Measurements from ENCODE around the gene TMEM234. TPM values are rescaled to one million over a fixed set of nuclear protein-coding genes. Genes with fewer than 3 reads are reported as not detected.

The TMEM234 gene
- total and polyA plus RNA-seq, 2 of the 13 experiments (the other 11 are each of a cell fraction or from before 2014, with no cell fraction given), result 6.1 to 9.0 TPM

DNA sequence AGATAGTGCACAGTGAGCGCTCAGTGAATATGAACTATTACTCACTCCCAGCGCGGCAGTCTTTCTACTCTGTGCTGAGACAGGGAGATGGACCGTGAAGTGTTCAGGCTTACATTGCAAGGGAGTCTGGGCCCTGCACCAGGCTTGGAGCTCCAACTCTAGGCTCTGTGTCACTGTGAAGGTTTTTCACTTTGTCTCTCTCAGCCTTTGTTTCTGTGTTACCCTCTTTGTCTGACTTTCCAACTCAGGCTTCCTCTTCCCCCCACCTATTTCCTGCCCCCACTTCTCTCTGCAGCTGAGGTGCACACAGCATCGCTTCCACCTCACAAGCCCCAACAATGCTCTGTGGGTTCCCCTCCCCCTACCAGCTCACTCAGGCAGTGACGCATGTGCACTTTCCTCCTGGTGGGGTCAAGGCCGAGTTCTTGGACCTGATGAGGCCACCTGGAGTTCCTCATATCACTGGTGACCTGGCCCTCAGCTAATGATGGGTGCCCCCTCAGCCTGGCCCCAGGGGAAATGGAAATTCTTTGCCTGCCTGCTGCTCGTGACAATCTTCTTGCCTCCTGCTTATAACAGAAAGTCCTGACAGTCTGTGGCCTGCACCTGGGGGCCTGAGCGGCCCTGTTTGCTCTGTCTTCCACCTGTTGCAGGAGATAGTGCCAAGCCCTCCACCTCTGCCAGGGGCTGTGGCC lies 27.8 kb upstream of the TMEM234 start (continued):
- TF ChIP-seq, protein P1, sequence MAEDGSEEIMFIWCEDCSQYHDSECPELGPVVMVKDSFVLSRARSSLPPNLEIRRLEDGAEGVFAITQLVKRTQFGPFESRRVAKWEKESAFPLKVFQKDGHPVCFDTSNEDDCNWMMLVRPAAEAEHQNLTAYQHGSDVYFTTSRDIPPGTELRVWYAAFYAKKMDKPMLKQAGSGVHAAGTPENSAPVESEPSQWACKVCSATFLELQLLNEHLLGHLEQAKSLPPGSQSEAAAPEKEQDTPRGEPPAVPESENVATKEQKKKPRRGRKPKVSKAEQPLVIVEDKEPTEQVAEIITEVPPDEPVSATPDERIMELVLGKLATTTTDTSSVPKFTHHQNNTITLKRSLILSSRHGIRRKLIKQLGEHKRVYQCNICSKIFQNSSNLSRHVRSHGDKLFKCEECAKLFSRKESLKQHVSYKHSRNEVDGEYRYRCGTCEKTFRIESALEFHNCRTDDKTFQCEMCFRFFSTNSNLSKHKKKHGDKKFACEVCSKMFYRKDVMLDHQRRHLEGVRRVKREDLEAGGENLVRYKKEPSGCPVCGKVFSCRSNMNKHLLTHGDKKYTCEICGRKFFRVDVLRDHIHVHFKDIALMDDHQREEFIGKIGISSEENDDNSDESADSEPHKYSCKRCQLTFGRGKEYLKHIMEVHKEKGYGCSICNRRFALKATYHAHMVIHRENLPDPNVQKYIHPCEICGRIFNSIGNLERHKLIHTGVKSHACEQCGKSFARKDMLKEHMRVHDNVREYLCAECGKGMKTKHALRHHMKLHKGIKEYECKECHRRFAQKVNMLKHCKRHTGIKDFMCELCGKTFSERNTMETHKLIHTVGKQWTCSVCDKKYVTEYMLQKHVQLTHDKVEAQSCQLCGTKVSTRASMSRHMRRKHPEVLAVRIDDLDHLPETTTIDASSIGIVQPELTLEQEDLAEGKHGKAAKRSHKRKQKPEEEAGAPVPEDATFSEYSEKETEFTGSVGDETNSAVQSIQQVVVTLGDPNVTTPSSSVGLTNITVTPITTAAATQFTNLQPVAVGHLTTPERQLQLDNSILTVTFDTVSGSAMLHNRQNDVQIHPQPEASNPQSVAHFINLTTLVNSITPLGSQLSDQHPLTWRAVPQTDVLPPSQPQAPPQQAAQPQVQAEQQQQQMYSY (CRISPR knock-in tag; IDR thresholded peaks at IDR 0.05), result no peak
- TF ChIP-seq, protein P2, sequence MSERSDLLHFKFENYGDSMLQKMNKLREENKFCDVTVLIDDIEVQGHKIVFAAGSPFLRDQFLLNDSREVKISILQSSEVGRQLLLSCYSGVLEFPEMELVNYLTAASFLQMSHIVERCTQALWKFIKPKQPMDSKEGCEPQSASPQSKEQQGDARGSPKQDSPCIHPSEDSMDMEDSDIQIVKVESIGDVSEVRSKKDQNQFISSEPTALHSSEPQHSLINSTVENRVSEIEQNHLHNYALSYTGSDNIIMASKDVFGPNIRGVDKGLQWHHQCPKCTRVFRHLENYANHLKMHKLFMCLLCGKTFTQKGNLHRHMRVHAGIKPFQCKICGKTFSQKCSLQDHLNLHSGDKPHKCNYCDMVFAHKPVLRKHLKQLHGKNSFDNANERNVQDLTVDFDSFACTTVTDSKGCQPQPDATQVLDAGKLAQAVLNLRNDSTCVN (CRISPR knock-in tag; IDR thresholded peaks at IDR 0.05; ENCODE audit: borderline replicate concordance), result peak; percentile 58; the same call in 1 of the 2 replicates
- TF ChIP-seq ZNF883 (CRISPR knock-in tag; IDR thresholded peaks at IDR 0.05; ENCODE audit: not compliant biosample characterization) (no peak), ZNF20 (CRISPR knock-in tag; IDR thresholded peaks at IDR 0.05) (no peak), ZNF263 (CRISPR knock-in tag; IDR thresholded peaks at IDR 0.05) (0 out of 2 replicates have a peak, but pooled peaks have one; percentile 32), U2AF2 (IDR thresholded peaks at IDR 0.05; ENCODE audit: low read depth, low read length) (no peak), PCBP2 (optimal IDR thresholded peaks at IDR 0.05; ENCODE audit: low read depth, low read length, poor library complexity, severe bottlenecking) (no peak), ERF (CRISPR knock-in tag; IDR thresholded peaks at IDR 0.05) (peak; percentile 78), CCAR2 (optimal IDR thresholded peaks at IDR 0.05; ENCODE audit: low read depth, low read length) (peak; percentile 38), RAD21 (CRISPR knock-in tag; IDR thresholded peaks at IDR 0.05) (no peak), HOXA9 (CRISPR knock-in tag; IDR thresholded peaks at IDR 0.05; ENCODE audit: borderline replicate concordance) (no peak), NBN (conservative IDR thresholded peaks at IDR 0.05) (no peak), ATRX (CRISPR knock-in tag; IDR thresholded peaks at IDR 0.05; ENCODE audit: borderline replicate concordance) (no peak), KMT2B (CRISPR knock-in tag; IDR thresholded peaks at IDR 0.05) (no peak), ZNF441 (CRISPR knock-in tag; IDR thresholded peaks at IDR 0.05; ENCODE audit: borderline replicate concordance) (no peak), TCF12 (IDR thresholded peaks at IDR 0.05) (no peak), TCF12 (CRISPR knock-in tag; IDR thresholded peaks at IDR 0.05) (no peak), JUN (CRISPR knock-in tag; IDR thresholded peaks at IDR 0.05) (peak; percentile 90), TCF7L2 (IDR thresholded peaks at IDR 0.05; ENCODE audit: low read depth, low read length) (no peak), GTF3A (CRISPR knock-in tag; conservative IDR thresholded peaks at IDR 0.05) (no peak), ZNF205 (CRISPR knock-in tag; IDR thresholded peaks at IDR 0.05) (peak; percentile 76; the same call in 1 of the 2 replicates), ZIK1 (CRISPR knock-in tag; IDR thresholded peaks at IDR 0.05; ENCODE audit: borderline replicate concordance, low read depth) (no peak), TAF1 (CRISPR knock-in tag; IDR thresholded peaks at IDR 0.05) (no peak; the same call in 1 of the 2 replicates), ZNF292 (CRISPR knock-in tag; IDR thresholded peaks at IDR 0.05; ENCODE audit: borderline replicate concordance, low read depth) (peak; percentile 97), ZNF556 (CRISPR knock-in tag; IDR thresholded peaks at IDR 0.05; ENCODE audit: borderline replicate concordance) (peak; percentile 96; the same call in 1 of the 2 replicates)
- TF ChIP-seq, protein P3, sequence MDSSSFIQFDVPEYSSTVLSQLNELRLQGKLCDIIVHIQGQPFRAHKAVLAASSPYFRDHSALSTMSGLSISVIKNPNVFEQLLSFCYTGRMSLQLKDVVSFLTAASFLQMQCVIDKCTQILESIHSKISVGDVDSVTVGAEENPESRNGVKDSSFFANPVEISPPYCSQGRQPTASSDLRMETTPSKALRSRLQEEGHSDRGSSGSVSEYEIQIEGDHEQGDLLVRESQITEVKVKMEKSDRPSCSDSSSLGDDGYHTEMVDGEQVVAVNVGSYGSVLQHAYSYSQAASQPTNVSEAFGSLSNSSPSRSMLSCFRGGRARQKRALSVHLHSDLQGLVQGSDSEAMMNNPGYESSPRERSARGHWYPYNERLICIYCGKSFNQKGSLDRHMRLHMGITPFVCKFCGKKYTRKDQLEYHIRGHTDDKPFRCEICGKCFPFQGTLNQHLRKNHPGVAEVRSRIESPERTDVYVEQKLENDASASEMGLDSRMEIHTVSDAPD (CRISPR knock-in tag; IDR thresholded peaks at IDR 0.05), result peak; percentile 65; the same call in 1 of the 2 replicates
